Activated T-helper 1 cell treated with Interleukin-2 at 50 U/mL for 16 hours (primary cell): Measurements from ENCODE around the gene LRRC14B.

ENCODE experiments used
- DNase-seq: peaks from one replicate; pipeline ENCODE4 v3.0.0-alpha.2; 2020; ENCODE audit warnings: low read depth

The LRRC14B gene

GRCh38 chr5:174876-175465 is 16.3 kb upstream of the LRRC14B start:
- DNase-seq, result no peak

- DNase-seq, result no peak
Observed at GRCh38 chr5:176296-176823, 14.9 kb upstream of the LRRC14B start.

- DNase-seq, result no peak
Observed at GRCh38 chr5:178110-178509, 13.2 kb upstream of the LRRC14B start.

GRCh38 chr5:179401-179800 is 11.9 kb upstream of the LRRC14B start:
- no peak for DNase-seq

GRCh38 chr5:180286-180918 is 10.9 kb upstream of the LRRC14B start:
- no peak for DNase-seq

- DNase-seq, result no peak
Observed at GRCh38 chr5:181160-181559, 10.1 kb upstream of the LRRC14B start.

GRCh38 chr5:181566-181965 is 9.7 kb upstream of the LRRC14B start:
- DNase-seq, result no peak

- no peak for DNase-seq
Observed at GRCh38 chr5:182126-182525, 9.2 kb upstream of the LRRC14B start.

GRCh38 chr5:184471-184870 is 6.8 kb upstream of the LRRC14B start:
- DNase-seq, result no peak

- no peak for DNase-seq
Observed at GRCh38 chr5:185095-186070, 5.9 kb upstream of the LRRC14B start.

GRCh38 chr5:186091-187041 is 4.9 kb upstream of the LRRC14B start:
- DNase-seq, result no peak

GRCh38 chr5:187042-187431 is 4.3 kb upstream of the LRRC14B start:
- DNase-seq, result no peak

GRCh38 chr5:187617-188451 is 3.5 kb upstream of the LRRC14B start:
- no peak for DNase-seq

GRCh38 chr5:188488-189481 is 2.5 kb upstream of the LRRC14B start:
- peak; percentile 73 for DNase-seq

- DNase-seq, result no peak
Observed at GRCh38 chr5:189486-189885, 1.8 kb upstream of the LRRC14B start.

GRCh38 chr5:189976-190365 is 1.3 kb upstream of the LRRC14B start:
- DNase-seq, result no peak

- no peak for DNase-seq
Observed at GRCh38 chr5:190366-191035, 794 bp upstream of the LRRC14B start.

GRCh38 chr5:191949-192690 is 825 bp downstream of the LRRC14B start:
- no peak for DNase-seq
